COR-L47 (cell line): ENCODE data around the gene TP53I13.

ENCODE experiments used
- DNase-seq: peaks from one replicate; lab custom pipeline; 2025; lab: John Stamatoyannopoulos, UW

The TP53I13 gene

GRCh38 chr17:29593591-29594518 is 25.4 kb downstream of the TP53I13 start:
- DNase-seq = peak; percentile 15

GRCh38 chr17:29594519-29595090 is 26.1 kb downstream of the TP53I13 start:
- no peak for DNase-seq

GRCh38 chr17:29595107-29595942 is 26.8 kb downstream of the TP53I13 start:
- DNase-seq = no peak

DNA sequence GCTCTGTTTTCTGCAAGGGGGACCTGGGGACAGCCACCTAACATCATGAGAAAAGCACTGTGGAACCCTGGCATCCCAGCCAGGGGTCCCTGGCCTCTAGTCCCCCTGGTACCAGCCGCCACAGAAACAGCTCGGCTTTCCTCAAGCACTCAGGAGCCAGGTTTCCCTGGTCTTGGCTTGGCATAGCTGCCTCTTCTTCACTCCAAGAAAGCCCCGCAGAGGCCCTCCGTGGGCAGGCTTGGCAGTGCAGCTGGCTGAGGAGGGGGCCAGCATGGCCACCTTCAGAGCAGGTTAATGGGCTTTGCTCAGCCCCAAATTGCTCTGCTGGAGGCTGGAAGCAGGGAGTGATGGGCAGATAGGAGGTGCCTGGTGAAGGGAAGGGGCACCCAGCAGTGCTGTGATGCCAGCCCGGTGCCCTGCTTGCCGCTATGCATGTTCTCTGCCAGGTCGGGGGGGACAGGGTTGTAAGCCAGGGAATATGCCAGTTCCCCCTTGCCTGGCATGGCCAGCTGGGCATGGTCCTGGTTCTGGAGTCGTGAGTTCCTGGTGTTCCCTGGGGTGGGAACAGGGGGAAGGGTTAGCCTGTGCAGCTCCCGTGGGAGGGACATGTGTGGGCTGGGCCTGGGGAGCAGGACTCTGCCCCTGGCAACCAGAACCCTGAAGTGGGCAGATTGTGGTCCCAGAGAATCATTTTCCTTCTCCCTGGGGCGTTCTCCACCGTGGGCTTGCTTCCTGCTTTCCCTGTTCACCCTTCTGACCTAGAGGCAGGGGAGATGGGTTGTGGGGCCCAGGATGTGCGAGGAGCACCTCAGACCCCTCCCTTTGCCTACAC is 27.7 kb downstream of the TP53I13 start:
- no peak for DNase-seq

- no peak for DNase-seq
Observed at GRCh38 chr17:29596811-29597210, 28.3 kb downstream of the TP53I13 start.

DNA sequence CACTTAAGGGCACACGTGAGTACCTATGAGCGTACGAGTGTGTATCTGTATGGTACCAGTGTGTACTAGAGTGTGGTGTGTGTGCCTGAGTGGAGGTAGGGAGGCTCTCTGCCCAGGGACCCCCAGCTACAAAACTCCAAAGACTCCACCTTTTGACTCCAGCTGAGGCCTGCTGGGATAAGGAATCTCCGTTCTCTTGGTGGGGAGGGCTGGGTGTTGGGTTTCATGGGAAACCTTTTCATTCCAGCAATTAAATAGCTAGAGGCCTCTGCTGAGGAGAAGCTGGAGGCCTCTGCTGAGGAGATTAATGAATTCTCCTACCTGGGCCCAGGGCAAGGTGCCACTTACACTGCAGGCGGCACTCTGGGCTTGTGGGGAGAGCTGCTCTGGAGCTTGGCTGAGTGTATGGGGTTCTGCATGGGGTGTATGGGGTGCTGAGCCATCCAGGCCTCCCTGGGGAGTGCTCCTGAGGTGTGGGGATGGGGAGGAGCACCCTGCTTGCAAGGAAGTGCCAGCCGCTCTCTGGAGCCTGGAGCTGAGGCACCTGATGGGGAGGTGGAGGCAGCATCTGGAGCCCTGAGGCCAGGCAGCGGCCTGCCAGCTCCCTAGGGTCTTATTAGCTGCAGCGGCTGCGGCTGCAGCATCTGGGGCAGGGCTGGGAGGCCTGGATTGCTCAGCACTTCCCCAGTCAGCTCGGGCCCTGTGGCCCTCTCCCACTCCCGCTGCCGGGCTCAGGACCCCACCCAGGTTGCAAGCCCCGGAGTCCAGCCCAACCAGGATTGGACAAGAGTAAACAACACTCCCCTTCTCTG is 29.1 kb downstream of the TP53I13 start:
- DNase-seq = no peak

GRCh38 chr17:29603109-29603674 is 34.7 kb downstream of the TP53I13 start:
- no peak for DNase-seq

GRCh38 chr17:29607557-29608195 is 39.2 kb downstream of the TP53I13 start:
- no peak for DNase-seq

- DNase-seq = no peak
Observed at GRCh38 chr17:29608986-29609385, 40.5 kb downstream of the TP53I13 start.

DNA sequence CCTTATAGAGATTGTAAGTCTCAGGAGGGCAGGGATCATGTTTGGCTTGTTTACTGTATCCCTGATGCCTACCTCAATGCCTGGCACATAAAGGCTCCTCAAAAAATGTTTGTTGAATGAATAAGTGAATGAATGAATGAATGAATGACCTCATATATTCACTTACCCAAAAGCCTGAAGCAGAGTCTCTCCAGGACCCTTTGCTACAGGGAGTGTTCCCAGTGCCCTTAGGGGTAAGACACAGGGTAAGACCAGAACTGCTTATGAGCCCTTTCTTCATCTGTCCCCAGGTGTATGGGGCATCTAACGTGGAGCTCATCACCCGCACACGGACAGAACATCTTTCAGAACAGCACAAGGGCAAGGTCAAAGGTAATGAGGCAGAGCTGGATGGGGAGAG is 41.9 kb downstream of the TP53I13 start:
- no peak for DNase-seq

DNA sequence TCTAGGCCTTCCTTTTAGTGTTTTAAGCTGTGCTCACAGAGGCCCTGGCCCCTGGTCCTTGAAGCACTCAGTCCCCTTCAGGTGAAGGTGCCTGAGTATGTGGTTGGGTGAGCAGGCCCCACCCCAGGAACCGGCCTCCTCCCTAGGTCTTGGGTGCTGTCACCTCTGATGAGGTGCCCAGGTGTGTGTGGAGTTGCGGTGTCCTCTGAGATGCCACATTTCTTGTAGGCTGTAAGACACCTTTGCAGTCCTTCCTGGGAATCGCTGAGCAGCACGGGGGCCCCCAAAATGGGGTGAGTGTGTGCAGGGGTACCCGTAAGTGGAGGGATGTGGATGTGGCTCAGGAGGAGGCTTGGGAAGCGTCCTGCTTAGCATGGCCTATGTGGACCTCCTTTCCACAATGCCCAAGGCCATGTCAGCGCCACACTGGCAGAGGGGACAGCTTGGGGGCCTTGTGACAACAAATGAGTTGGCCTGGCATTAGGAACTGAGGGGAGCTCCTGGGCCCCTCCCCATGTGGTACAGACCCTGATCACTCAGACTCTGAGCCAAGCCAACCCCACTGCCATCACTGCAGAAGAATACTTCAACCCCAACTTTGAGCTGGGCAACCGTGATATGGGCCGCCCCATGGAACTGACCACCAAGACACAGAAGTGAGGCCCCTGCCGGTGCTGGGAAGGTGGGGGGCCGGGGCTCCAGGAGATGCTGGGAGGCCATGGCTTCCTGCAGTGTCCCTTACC is 43.0 kb downstream of the TP53I13 start:
- no peak for DNase-seq

- no peak for DNase-seq
Observed at GRCh38 chr17:29612094-29612403, 43.5 kb downstream of the TP53I13 start.

GRCh38 chr17:29612404-29613280 is 44.1 kb downstream of the TP53I13 start:
- no peak for DNase-seq

DNA sequence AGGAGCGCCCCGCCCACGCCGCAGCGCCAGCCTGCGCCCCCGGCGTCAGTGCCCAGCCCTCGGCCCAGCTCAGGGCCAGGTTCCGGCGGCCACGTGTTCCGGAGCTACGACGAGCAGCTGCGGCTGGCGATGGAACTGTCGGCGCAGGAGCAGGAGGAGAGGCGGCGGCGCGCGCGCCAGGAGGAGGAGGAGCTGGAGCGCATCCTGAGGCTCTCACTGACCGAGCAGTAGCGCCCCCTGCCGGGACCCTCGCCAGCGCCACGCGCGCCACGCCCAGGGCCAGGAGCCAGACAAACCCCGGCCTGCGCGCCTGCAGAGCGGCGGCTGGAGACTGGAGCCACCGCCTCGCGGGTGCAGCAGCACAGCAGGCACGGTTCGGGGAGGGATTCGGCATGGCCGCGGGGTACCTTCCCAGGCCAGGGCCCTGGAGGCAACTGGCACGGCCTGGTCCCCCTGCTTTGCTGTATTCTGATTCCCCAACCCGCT is 44.9 kb downstream of the TP53I13 start:
- no peak for DNase-seq

DNA sequence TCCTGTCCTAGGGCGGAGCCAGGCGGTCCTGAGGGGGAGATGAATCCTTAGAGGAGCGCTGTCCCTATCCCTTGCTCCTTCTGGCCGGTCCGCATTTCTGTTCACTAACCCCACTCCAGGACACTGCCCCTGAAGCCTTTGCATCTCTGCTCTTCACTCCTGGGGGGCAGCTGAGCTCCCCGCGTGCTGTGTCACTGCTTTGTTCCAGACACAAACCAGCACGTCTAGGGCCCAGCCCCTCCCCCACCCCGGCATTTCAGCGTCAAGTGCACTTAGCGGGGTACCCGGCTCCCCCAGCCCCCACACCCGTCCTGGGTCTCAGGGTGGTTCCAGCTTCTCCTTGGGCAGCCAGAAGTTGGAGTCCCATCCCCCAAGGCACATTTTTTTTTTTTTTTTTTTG is 45.4 kb downstream of the TP53I13 start:
- no peak for DNase-seq

DNA sequence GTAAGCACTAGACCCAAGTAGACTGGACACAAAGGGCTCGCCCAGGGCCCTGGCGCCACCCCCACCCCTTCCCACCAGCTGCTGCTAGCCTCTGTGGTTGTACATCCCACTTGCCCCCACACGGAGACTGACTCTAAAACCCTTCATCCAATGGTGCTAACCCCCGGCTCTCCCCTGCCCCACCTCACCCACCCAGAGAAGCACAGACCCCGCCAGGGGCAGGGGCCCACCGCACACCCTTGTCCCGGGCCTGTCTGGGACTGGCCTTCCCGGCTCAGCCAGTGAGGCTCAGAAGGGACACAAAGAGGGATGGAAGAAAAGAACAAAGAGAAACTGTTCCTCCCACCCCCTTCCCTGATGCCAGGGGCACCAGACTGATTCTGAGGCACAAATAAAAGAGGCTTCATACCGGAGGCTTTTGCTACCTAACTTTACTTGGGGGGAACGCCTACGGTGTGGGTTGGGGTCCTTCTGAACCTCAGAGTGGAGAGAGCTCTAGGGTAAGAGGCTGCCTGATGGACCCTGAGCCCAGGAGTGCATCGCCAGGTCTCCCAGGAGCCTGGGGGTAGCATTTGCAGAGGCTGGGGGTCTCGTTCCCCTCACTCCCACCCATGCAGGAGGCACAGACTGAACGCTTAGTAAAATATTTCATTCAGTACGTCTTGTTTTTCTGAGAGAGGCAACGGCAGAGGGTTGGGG is 46.0 kb downstream of the TP53I13 start:
- no peak for DNase-seq

GRCh38 chr17:29615048-29615385 is 46.5 kb downstream of the TP53I13 start:
- no peak for DNase-seq
